ENCODE data around the gene FLNA. TPM values are rescaled to one million over a fixed set of nuclear protein-coding genes. Genes with fewer than 3 reads are reported as not detected.
A peak's percentile ranks its signal among the peaks of the same experiment; 100 is the strongest.

Gene FLNA
- total RNA-seq, 1 experiment from 2014 or later: 1,841 TPM

- no peaks in the 10 kb centered on the region for H3K27me3 ChIP-seq (ENCODE audit: insufficient read depth, low read depth)
- H3K9me3 ChIP-seq (ENCODE audit: insufficient read depth, low read depth): no peaks in the 10 kb centered on the region
- H3K4me1 ChIP-seq (replicated peaks; ENCODE audit: insufficient read depth): no peaks in the 10 kb centered on the region
- H3K27ac ChIP-seq: no peak overlapping the region
- H3F3A ChIP-seq (ENCODE audit: insufficient read depth, low read depth): peaks cover 9% of the 10 kb centered on the region
- no peak overlapping the region for H3K4me3 ChIP-seq
- no peak for DNase-seq
- H3K4me2 ChIP-seq: no peak overlapping the region
- no peaks in the 10 kb centered on the region for H3K36me3 ChIP-seq (ENCODE audit: low read depth)
- no peaks in the 10 kb centered on the region for H3K9me2 ChIP-seq (ENCODE audit: insufficient read depth)
- H4K20me1 ChIP-seq (ENCODE audit: insufficient read depth): 0 out of 2 replicates have a peak, but pooled peaks cover 10% of the 10 kb centered on the region
- H3K79me2 ChIP-seq (ENCODE audit: low read depth): no peaks in the 10 kb centered on the region
- TSS peak; percentile 25 for BruUV-seq (replicated peaks)
- TF ChIP-seq EZH2 (IDR thresholded peaks at IDR 0.05; ENCODE audit: low read depth): no peak
- no peak for TF ChIP-seq CTCF (conservative IDR thresholded peaks at IDR 0.05)
- H2AFZ ChIP-seq: no peak overlapping the region
- CTCF ChIA-PET: no interaction called here
- POLR2A ChIA-PET (ENCODE audit: unreplicated experiment): no interaction called here
- intact Hi-C loops (cut with micrococcal nuclease; ENCODE audit: unreplicated experiment): no loop called here
Observed at GRCh38 chrX:154352466-154352865, 22.0 kb downstream of the FLNA start.

DNA sequence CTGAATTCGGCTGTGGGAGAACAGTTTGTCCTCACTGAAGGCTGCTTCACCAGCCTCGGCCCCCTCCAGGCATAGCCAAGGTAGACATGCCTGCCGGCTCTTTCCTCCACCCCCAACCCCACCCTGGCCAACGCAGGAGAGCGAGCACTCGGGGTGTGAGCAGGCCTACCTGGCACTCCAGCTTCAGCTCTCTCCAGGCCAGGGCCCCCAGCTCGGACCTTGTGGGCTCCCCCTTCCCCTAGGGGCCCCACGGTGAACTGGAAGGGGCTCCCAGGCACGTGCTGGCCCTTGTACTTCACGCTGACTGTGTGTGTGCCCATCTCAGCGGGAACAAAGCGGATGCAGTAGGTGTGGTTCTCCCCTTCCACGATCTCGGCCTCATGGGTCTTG lies 22.4 kb downstream of the FLNA start:
- intact Hi-C loops (cut with micrococcal nuclease; ENCODE audit: unreplicated experiment): no loop called here
- no peaks in the 10 kb centered on the region for H3K9me2 ChIP-seq (ENCODE audit: insufficient read depth)
- POLR2A ChIA-PET (ENCODE audit: unreplicated experiment): interaction anchor here (0.6 kb wide), 1 partner anchor 18 kb away, joined by 8 read pairs; no protein-coding TSS in a partner anchor
- H4K20me1 ChIP-seq (ENCODE audit: insufficient read depth): 0 out of 2 replicates have a peak, but pooled peaks cover 10% of the 10 kb centered on the region
- no peaks in the 10 kb centered on the region for H3K27me3 ChIP-seq (ENCODE audit: insufficient read depth, low read depth)
- CTCF ChIA-PET: no interaction called here
- no peak overlapping the region for H3K27ac ChIP-seq
- no peaks in the 10 kb centered on the region for H3K36me3 ChIP-seq (ENCODE audit: low read depth)
- no peaks in the 10 kb centered on the region for H3K9me3 ChIP-seq (ENCODE audit: insufficient read depth, low read depth)
- peak in 1 of 2 experiments; percentile 10 for DNase-seq
- H3F3A ChIP-seq (ENCODE audit: insufficient read depth, low read depth): peaks cover 14% of the 10 kb centered on the region
- TF ChIP-seq EZH2 (IDR thresholded peaks at IDR 0.05; ENCODE audit: low read depth) (no peak), CTCF (conservative IDR thresholded peaks at IDR 0.05) (no peak)
- no TSS peak for BruUV-seq (replicated peaks)
- H3K4me3 ChIP-seq: no peak overlapping the region
- no peak overlapping the region for H3K4me2 ChIP-seq
- no peaks in the 10 kb centered on the region for H3K4me1 ChIP-seq (replicated peaks; ENCODE audit: insufficient read depth)
- no peaks in the 10 kb centered on the region for H3K79me2 ChIP-seq (ENCODE audit: low read depth)
- H2AFZ ChIP-seq: no peak overlapping the region

DNA sequence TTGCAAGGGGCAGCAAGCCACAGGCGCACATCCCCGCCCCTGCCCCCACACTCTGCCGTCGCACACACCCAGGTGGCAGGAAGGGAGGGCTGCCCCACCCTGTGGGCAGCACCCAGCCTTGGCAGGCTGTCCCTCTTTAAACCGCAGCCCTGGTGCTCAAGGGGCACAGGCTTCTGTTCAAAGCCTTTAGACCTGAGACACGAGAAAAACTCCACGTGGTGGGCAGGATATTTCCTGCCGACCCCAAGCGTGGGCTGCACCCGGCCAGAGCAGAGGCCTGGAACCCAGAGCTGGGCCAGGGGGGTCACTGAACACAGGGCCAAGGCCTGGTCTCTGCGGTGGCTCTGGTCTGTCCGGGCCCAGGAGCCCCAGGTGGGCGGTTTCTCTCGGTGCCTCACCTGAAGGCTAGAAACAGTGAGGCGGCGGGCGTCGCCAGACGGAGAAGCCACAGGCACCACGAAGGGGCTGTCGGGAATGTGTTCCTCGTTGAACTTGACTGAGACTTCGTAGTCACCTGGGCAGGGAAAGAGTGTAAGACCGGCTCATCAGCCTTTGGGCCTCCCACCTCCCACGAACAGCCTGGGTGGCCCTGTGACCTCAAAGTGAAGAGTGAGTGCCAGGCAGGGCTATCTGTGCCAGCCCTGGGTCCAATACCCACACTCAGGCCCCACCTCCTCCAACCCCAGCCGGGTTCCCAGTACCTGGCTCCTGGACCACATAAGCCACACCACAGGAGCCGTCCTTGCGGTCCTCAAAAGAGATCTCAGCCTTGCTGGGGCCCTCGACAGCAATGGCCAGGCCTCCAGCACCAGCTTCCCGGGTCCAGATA lies 23.0 kb downstream of the FLNA start:
- CTCF ChIA-PET: no interaction called here
- POLR2A ChIA-PET (ENCODE audit: unreplicated experiment): interaction anchor here (0.6 kb wide), 1 partner anchor 18 kb away, joined by 8 read pairs; no protein-coding TSS in a partner anchor
- no peak overlapping the region for H3K27ac ChIP-seq
- peaks cover 14% of the 10 kb centered on the region for H3F3A ChIP-seq (ENCODE audit: insufficient read depth, low read depth)
- H4K20me1 ChIP-seq (ENCODE audit: insufficient read depth): 0 out of 2 replicates have a peak, but pooled peaks cover 9% of the 10 kb centered on the region
- no peaks in the 10 kb centered on the region for H3K9me3 ChIP-seq (ENCODE audit: insufficient read depth, low read depth)
- intact Hi-C loops (cut with micrococcal nuclease; ENCODE audit: unreplicated experiment): no loop called here
- no peaks in the 10 kb centered on the region for H3K79me2 ChIP-seq (ENCODE audit: low read depth)
- no peaks in the 10 kb centered on the region for H3K36me3 ChIP-seq (ENCODE audit: low read depth)
- no peaks in the 10 kb centered on the region for H3K4me1 ChIP-seq (replicated peaks; ENCODE audit: insufficient read depth)
- no peak overlapping the region for H3K4me2 ChIP-seq
- no peak overlapping the region for H3K4me3 ChIP-seq
- no peaks in the 10 kb centered on the region for H3K27me3 ChIP-seq (ENCODE audit: insufficient read depth, low read depth)
- H3K9me2 ChIP-seq (ENCODE audit: insufficient read depth): no peaks in the 10 kb centered on the region
- DNase-seq: peak in 1 of 2 experiments; percentile 48
- no peak overlapping the region for H2AFZ ChIP-seq
- no TSS peak for BruUV-seq (replicated peaks)
- TF ChIP-seq EZH2 (IDR thresholded peaks at IDR 0.05; ENCODE audit: low read depth) (no peak), CTCF (conservative IDR thresholded peaks at IDR 0.05) (no peak)

All from PC-9 (cell line).